ENCODE data around the gene UCHL5.

UCHL5 gene

DNA sequence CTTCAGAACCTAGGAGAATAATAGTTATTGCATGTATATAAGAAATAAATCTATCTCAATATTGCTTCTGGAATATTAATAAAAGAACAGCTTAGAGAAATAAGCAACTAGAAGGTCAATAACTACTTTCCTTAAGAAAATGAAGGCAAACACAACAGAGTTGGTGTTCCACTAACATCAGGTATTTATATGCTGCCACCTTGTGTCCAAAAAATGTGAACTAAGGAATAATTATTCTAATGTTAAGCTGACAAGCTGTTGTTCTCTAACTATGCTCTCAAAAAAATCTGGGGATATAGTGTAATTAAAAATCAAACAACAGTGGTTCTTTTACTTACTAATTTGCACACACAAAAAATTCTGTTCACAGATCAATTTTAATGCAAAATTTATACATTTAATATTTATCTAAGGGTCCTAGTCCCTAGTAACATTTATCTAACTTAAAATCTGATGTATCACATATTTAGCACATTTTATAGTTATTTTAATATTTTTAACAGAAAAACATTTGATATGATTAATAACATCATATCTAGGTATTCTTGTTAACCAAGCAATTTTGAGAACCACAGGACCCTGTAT, 39.6 kb downstream of the UCHL5 start:
- in situ Hi-C loops (cut with HindIII; ENCODE audit: low sequenced_read_pairs) = loop anchor here (10.0 to 25.0 kb wide), 3 partner anchors 205 to 545 kb away; partner anchors contain the start of gene RGS1
- no peak overlapping the region for H3K4me3 ChIP-seq (ENCODE audit: low read depth, low read length)
- DNase-seq (ENCODE audit: low read depth) = peak; percentile 51
- peak; percentile 18 for TF ChIP-seq CTCF (IDR thresholded peaks at IDR 0.05; ENCODE audit: low read depth, low read length, missing control alignments)

- no peak overlapping the region for H3K4me3 ChIP-seq (ENCODE audit: low read depth, low read length)
- no peak for TF ChIP-seq CTCF (IDR thresholded peaks at IDR 0.05; ENCODE audit: low read depth, low read length, missing control alignments)
- in situ Hi-C loops (cut with HindIII; ENCODE audit: low sequenced_read_pairs) = loop anchor here (10.0 to 25.0 kb wide), 2 partner anchors 202 to 429 kb away; partner anchors contain the start of gene RGS1
- no peak for DNase-seq (ENCODE audit: low read depth)
Measured at GRCh38 chr1:193016788-193017187, 42.4 kb downstream of the UCHL5 start.

- TF ChIP-seq CTCF (IDR thresholded peaks at IDR 0.05; ENCODE audit: low read depth, low read length, missing control alignments) = no peak
- peak; percentile 26 for DNase-seq (ENCODE audit: low read depth)
- in situ Hi-C loops (cut with HindIII; ENCODE audit: low sequenced_read_pairs) = loop anchor here (10.0 to 25.0 kb wide), 2 partner anchors 200 to 427 kb away; partner anchors contain the start of gene RGS1
- no peak overlapping the region for H3K4me3 ChIP-seq (ENCODE audit: low read depth, low read length)
Measured at GRCh38 chr1:193014400-193014799, 44.8 kb downstream of the UCHL5 start.

DNA sequence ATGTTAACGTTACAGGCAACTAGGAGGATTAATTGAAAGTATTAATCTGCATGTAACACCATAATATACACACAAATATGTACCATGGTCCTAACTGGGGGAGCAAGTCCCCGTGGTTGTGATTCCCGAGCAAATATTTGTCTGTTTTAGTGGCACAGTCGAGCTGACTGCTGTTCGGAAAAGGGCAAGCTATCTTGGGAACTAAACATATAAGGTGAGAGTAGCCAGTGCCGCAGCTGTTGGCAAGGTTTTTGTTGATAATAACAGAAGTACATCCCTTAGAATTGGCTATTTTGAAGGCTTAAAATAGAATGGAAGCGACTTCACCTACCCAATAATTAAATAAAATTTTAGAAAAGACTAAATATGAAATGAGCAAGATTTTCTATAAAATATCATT, 45.5 kb downstream of the UCHL5 start:
- DNase-seq (ENCODE audit: low read depth) = no peak
- H3K4me3 ChIP-seq (ENCODE audit: low read depth, low read length) = no peak overlapping the region
- in situ Hi-C loops (cut with HindIII; ENCODE audit: low sequenced_read_pairs) = loop anchor here (10.0 to 25.0 kb wide), 2 partner anchors 199 to 426 kb away; partner anchors contain the start of gene RGS1
- no peak for TF ChIP-seq CTCF (IDR thresholded peaks at IDR 0.05; ENCODE audit: low read depth, low read length, missing control alignments)

GRCh38 chr1:193013005-193013404, 46.2 kb downstream of the UCHL5 start:
- in situ Hi-C loops (cut with HindIII; ENCODE audit: low sequenced_read_pairs) = loop anchor here (10.0 to 25.0 kb wide), 2 partner anchors 198 to 426 kb away; partner anchors contain the start of gene RGS1
- no peak for DNase-seq (ENCODE audit: low read depth)
- no peak overlapping the region for H3K4me3 ChIP-seq (ENCODE audit: low read depth, low read length)
- TF ChIP-seq CTCF (IDR thresholded peaks at IDR 0.05; ENCODE audit: low read depth, low read length, missing control alignments) = no peak

- in situ Hi-C loops (cut with HindIII; ENCODE audit: low sequenced_read_pairs) = loop anchor here (10.0 to 25.0 kb wide), 2 partner anchors 197 to 424 kb away; partner anchors contain the start of gene RGS1
- no peak for DNase-seq (ENCODE audit: low read depth)
- no peak for TF ChIP-seq CTCF (IDR thresholded peaks at IDR 0.05; ENCODE audit: low read depth, low read length, missing control alignments)
- no peak overlapping the region for H3K4me3 ChIP-seq (ENCODE audit: low read depth, low read length)
Measured at GRCh38 chr1:193011406-193011805, 47.8 kb downstream of the UCHL5 start.
